Measurements from ENCODE around the gene PRLR.

DNA sequence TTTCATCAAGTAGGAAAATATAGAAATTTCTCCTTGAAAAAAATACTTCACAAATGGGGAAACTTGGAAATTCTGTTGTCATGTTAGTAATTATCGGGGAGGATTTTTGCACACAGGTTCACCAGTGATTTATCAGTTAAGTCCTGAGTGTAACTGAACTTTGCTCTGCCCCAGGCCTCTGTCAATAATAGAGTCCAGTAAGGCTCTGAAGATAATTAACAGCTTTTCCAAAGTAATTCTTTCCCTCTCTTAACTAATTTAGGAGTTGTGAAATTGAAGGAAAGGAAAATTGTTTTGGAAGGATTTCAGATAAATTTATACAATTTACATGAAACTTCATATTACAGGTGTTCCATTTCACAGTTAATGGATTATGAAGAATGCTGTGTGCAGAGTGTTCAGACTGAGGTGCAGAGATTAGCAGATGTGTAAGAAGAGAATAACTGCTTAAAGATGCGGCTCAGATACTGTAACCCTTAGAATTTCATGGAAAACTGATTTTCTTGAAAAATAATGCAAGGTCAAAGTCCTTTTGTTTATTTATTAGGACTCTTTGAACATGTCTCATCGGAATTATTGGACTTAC, 179.7 kb downstream of the PRLR start:
- TF ChIP-seq, protein P1, sequence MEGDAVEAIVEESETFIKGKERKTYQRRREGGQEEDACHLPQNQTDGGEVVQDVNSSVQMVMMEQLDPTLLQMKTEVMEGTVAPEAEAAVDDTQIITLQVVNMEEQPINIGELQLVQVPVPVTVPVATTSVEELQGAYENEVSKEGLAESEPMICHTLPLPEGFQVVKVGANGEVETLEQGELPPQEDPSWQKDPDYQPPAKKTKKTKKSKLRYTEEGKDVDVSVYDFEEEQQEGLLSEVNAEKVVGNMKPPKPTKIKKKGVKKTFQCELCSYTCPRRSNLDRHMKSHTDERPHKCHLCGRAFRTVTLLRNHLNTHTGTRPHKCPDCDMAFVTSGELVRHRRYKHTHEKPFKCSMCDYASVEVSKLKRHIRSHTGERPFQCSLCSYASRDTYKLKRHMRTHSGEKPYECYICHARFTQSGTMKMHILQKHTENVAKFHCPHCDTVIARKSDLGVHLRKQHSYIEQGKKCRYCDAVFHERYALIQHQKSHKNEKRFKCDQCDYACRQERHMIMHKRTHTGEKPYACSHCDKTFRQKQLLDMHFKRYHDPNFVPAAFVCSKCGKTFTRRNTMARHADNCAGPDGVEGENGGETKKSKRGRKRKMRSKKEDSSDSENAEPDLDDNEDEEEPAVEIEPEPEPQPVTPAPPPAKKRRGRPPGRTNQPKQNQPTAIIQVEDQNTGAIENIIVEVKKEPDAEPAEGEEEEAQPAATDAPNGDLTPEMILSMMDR (IDR thresholded peaks at IDR 0.05): no peak
- no peak for TF ChIP-seq ZFX (IDR thresholded peaks at IDR 0.05; ENCODE audit: borderline replicate concordance)

Data from 22Rv1 (cell line).